ENCODE data around the gene ADORA1.

The ADORA1 gene

GRCh38 chr1:203114202-203114601 is 13.3 kb upstream of the ADORA1 start:
- H3K9ac ChIP-seq (ENCODE audit: low read depth, low read length) = no peak overlapping the region
- H3K4me3 ChIP-seq (ENCODE audit: low read depth in 1 of 2, low read length in 2 of 2) = no peak overlapping the region
- H3K27me3 ChIP-seq (ENCODE audit: insufficient read depth, low read length, poor library complexity) = peaks cover 55% of the 10 kb centered on the region
- no peak overlapping the region for H2AFZ ChIP-seq (ENCODE audit: low read depth, low read length)
- no peaks in the 10 kb centered on the region for H3K4me1 ChIP-seq (ENCODE audit: insufficient read depth, low read length)
- no peaks in the 10 kb centered on the region for H3K36me3 ChIP-seq (ENCODE audit: insufficient read depth, low read length)
- H3K9me3 ChIP-seq (ENCODE audit: insufficient read depth, low read length, severe bottlenecking) = no peaks in the 10 kb centered on the region
- no peak for TF ChIP-seq CTCF (IDR thresholded peaks at IDR 0.05; ENCODE audit: borderline replicate concordance, extremely low read depth, low read length, poor library complexity, severe bottlenecking)
- no peak for TF ChIP-seq EZH2 (IDR thresholded peaks at IDR 0.05; ENCODE audit: borderline replicate concordance, low read depth, low read length, severe bottlenecking)
- no peak for DNase-seq
- H3K27ac ChIP-seq (ENCODE audit: low read length) = no peak overlapping the region
- H3K79me2 ChIP-seq (ENCODE audit: insufficient read depth, low read length) = no peaks in the 10 kb centered on the region
- no peaks in the 10 kb centered on the region for H4K20me1 ChIP-seq (ENCODE audit: insufficient read depth, low read length)
- no peak overlapping the region for H3K4me2 ChIP-seq (ENCODE audit: insufficient read depth, low read length)
- ATAC-seq (ENCODE audit: insufficient read depth, low read depth) = no peak

GRCh38 chr1:203116091-203116820 is 11.3 kb upstream of the ADORA1 start:
- no peak for ATAC-seq (ENCODE audit: insufficient read depth, low read depth)
- Histone ChIP-seq H3K4me2 (ENCODE audit: insufficient read depth, low read length) (no peak overlapping the region), H3K9ac (ENCODE audit: low read depth, low read length) (no peak overlapping the region), H4K20me1 (ENCODE audit: insufficient read depth, low read length) (no peaks in the 10 kb centered on the region), H3K36me3 (ENCODE audit: insufficient read depth, low read length) (no peaks in the 10 kb centered on the region), H3K27ac (ENCODE audit: low read length) (no peak overlapping the region), H2AFZ (ENCODE audit: low read depth, low read length) (no peak overlapping the region), H3K4me3 (ENCODE audit: low read depth in 1 of 2, low read length in 2 of 2) (no peak overlapping the region), H3K79me2 (ENCODE audit: insufficient read depth, low read length) (no peaks in the 10 kb centered on the region), H3K9me3 (ENCODE audit: insufficient read depth, low read length, severe bottlenecking) (no peaks in the 10 kb centered on the region), H3K27me3 (ENCODE audit: insufficient read depth, low read length, poor library complexity) (peaks cover 41% of the 10 kb centered on the region), H3K4me1 (ENCODE audit: insufficient read depth, low read length) (no peaks in the 10 kb centered on the region)
- DNase-seq = no peak
- TF ChIP-seq CTCF (IDR thresholded peaks at IDR 0.05; ENCODE audit: borderline replicate concordance, extremely low read depth, low read length, poor library complexity, severe bottlenecking) = no peak
- TF ChIP-seq EZH2 (IDR thresholded peaks at IDR 0.05; ENCODE audit: borderline replicate concordance, low read depth, low read length, severe bottlenecking) = no peak

- Histone ChIP-seq H3K79me2 (ENCODE audit: insufficient read depth, low read length) (no peaks in the 10 kb centered on the region), H3K9me3 (ENCODE audit: insufficient read depth, low read length, severe bottlenecking) (no peaks in the 10 kb centered on the region), H3K27ac (ENCODE audit: low read length) (no peak overlapping the region), H3K9ac (ENCODE audit: low read depth, low read length) (no peak overlapping the region), H3K4me2 (ENCODE audit: insufficient read depth, low read length) (no peak overlapping the region), H4K20me1 (ENCODE audit: insufficient read depth, low read length) (peaks cover 4% of the 10 kb centered on the region; the same call in 1 of the 2 replicates), H3K4me1 (ENCODE audit: insufficient read depth, low read length) (no peaks in the 10 kb centered on the region), H3K36me3 (ENCODE audit: insufficient read depth, low read length) (no peaks in the 10 kb centered on the region), H3K4me3 (ENCODE audit: low read depth in 1 of 2, low read length in 2 of 2) (no peak overlapping the region), H2AFZ (ENCODE audit: low read depth, low read length) (no peak overlapping the region), H3K27me3 (ENCODE audit: insufficient read depth, low read length, poor library complexity) (peaks cover 39% of the 10 kb centered on the region)
- TF ChIP-seq EZH2 (IDR thresholded peaks at IDR 0.05; ENCODE audit: borderline replicate concordance, low read depth, low read length, severe bottlenecking) (no peak), CTCF (IDR thresholded peaks at IDR 0.05; ENCODE audit: borderline replicate concordance, extremely low read depth, low read length, poor library complexity, severe bottlenecking) (peak; percentile 21)
- ATAC-seq (ENCODE audit: insufficient read depth, low read depth) (no peak), DNase-seq (no peak)
Measured at GRCh38 chr1:203117611-203118575, 9.6 kb upstream of the ADORA1 start.
